Activated CD4-positive, CD25-positive, alpha-beta regulatory T cell treated with anti-CD3 and anti-CD28 coated beads, Interleukin-2, amount 50 U/mL, for 24 hours (primary cell): ENCODE measurements around the gene PCDHGA1.
"Not testable (repeated sequence)": the region's sequence is repeated elsewhere in the genome, so short reads cannot be mapped to it uniquely, and the experiment has no call there.

ENCODE experiments used
- ATAC-seq, 2 donors: fragments of 150-1000 bp; cut with Tn5 transposase; one replicate each; pipeline ENCODE4 v1.10.0; 2021; ENCODE audit warnings: mild to moderate bottlenecking in 1 of 2, moderate library complexity in 1 of 2

The PCDHGA1 gene

GRCh38 chr5:141330299-141331080, at the start of gene PCDHGA1:
Gene PCDHGA1, plus strand, starts transcription at chr5:141330514.
- ATAC-seq: no peak

- no peak for ATAC-seq
These were observed 31.9 kb upstream of the PCDHGA1 start for GRCh38 chr5:141298376-141298775.

GRCh38 chr5:141303756-141304155, 26.6 kb upstream of the PCDHGA1 start, which contains the start of gene SLC25A2:
Gene SLC25A2, minus strand, starts transcription at chr5:141304049. Its CDS starts 184 bp downstream, at chr5:141303865.
- no peak for ATAC-seq

GRCh38 chr5:141306630-141307029, 23.7 kb upstream of the PCDHGA1 start:
- ATAC-seq: no peak

GRCh38 chr5:141313711-141314110, 16.6 kb upstream of the PCDHGA1 start:
- ATAC-seq: no peak

- ATAC-seq: not testable (repeated sequence)
These were observed 13.4 kb upstream of the PCDHGA1 start for GRCh38 chr5:141316963-141317362.

GRCh38 chr5:141319202-141319601, 11.1 kb upstream of the PCDHGA1 start:
- no peak for ATAC-seq

- ATAC-seq: no peak
These were observed 10.6 kb upstream of the PCDHGA1 start for GRCh38 chr5:141319699-141320098.

GRCh38 chr5:141320225-141321169, 9.8 kb upstream of the PCDHGA1 start, which contains the start of gene TAF7:
Gene TAF7, minus strand, starts transcription at chr5:141320784. Its CDS starts 740 bp downstream, at chr5:141320044.
- peak; percentile 93 to 94 for ATAC-seq

GRCh38 chr5:141322261-141322660, 8.1 kb upstream of the PCDHGA1 start:
- no peak for ATAC-seq

- peak; percentile 94 for ATAC-seq
These were observed 4.0 kb upstream of the PCDHGA1 start for GRCh38 chr5:141326088-141326854.

GRCh38 chr5:141328231-141328630, 2.1 kb upstream of the PCDHGA1 start:
- ATAC-seq: no peak

- ATAC-seq: not testable (repeated sequence)
These were observed 2.3 kb downstream of the PCDHGA1 start for GRCh38 chr5:141332571-141332970.

GRCh38 chr5:141338538-141339306, 8.4 kb downstream of the PCDHGA1 start, which contains the start of gene PCDHGA2:
Gene PCDHGA2, plus strand, starts transcription at chr5:141338760.
- no peak for ATAC-seq

GRCh38 chr5:141340781-141341354, 10.6 kb downstream of the PCDHGA1 start:
- not testable (repeated sequence) for ATAC-seq

- no peak for ATAC-seq
These were observed 12.5 kb downstream of the PCDHGA1 start for GRCh38 chr5:141342773-141343172.

- no peak for ATAC-seq
These were observed 13.1 kb downstream of the PCDHGA1 start, which contains the start of gene PCDHGA3 for GRCh38 chr5:141343242-141343952. Gene PCDHGA3, plus strand, starts transcription at chr5:141343829. Its CDS starts 205 bp downstream, at chr5:141344034.

GRCh38 chr5:141343953-141344463, 13.7 kb downstream of the PCDHGA1 start:
- no peak for ATAC-seq

- ATAC-seq: no peak
These were observed 15.0 kb downstream of the PCDHGA1 start for GRCh38 chr5:141345327-141345726.

GRCh38 chr5:141346017-141346416, 15.7 kb downstream of the PCDHGA1 start:
- ATAC-seq: not testable (repeated sequence)
